ENCODE results near the gene SLAMF8. TPM values are rescaled to one million over a fixed set of nuclear protein-coding genes. Genes with fewer than 3 reads are reported as not detected.

Gene SLAMF8
- polyA plus RNA-seq, 3 donors = 2.6 to 5.7 (median 5.7) TPM

GRCh38 chr1:159790237-159790917 lies 36.3 kb upstream of the SLAMF8 start:
- intact Hi-C loops (cut with micrococcal nuclease) = no loop called here
- Mint-ChIP-seq H3K4me1 (no peaks in the 10 kb centered on the region), H3K27ac (no peak overlapping the region), H3K4me3 (no peak overlapping the region), H3K36me3 (no peaks in the 10 kb centered on the region), H3K9me3 (no peaks in the 10 kb centered on the region), H3K27me3 (ENCODE audit: low read depth in 3 of 3) (peaks cover 0 to 10% (median 5%) of the 10 kb centered on the region in 3 donors)
- WGBS (ENCODE audit: insufficient coverage) = 47% methylated on average over 2 of the region's 2 CpGs
- Histone ChIP-seq H3K36me3 (replicated peaks in 1 of 2; ENCODE audit: control insufficient read depth in 1 of 2, insufficient read depth in 2 of 2, low read length in 2 of 2) (no peaks in the 10 kb centered on the region), H3K27me3 (ENCODE audit: control insufficient read depth in 2 of 2, insufficient read depth in 2 of 2, low read length in 2 of 2) (peaks cover 0 to 8% of the 10 kb centered on the region in 2 donors), H3K9ac (ENCODE audit: insufficient read depth, low read length, poor library complexity, severe bottlenecking) (no peak overlapping the region), H3K79me2 (ENCODE audit: insufficient read depth, low read length) (no peaks in the 10 kb centered on the region), H3K4me3 (replicated peaks in 1 of 3; ENCODE audit: low read depth in 2 of 3, low read length in 3 of 3) (no peak overlapping the region), H3K9me3 (replicated peaks in 1 of 2; ENCODE audit: control insufficient read depth in 1 of 2, insufficient read depth in 1 of 2, low read length in 2 of 2) (no peaks in the 10 kb centered on the region), H2AFZ (ENCODE audit: insufficient read depth, low read depth, low read length, poor library complexity, severe bottlenecking) (no peak overlapping the region), H3K27ac (ENCODE audit: low read depth in 1 of 2, low read length in 2 of 2) (no peak overlapping the region), H3K4me1 (ENCODE audit: control insufficient read depth in 1 of 2, insufficient read depth in 2 of 2, low read length in 2 of 2) (no peaks in the 10 kb centered on the region), H4K20me1 (ENCODE audit: insufficient read depth, low read length) (no peaks in the 10 kb centered on the region), H3K4me2 (replicated peaks; ENCODE audit: extremely low read depth, low read length, poor library complexity, severe bottlenecking) (no peak overlapping the region)
- DNase-seq = peak in 2 of 3 donors; percentile 22 to 24
- TF ChIP-seq CTCF (IDR thresholded peaks at IDR 0.05) = peak; percentile 84

- 50% methylated on average over 3 of the region's 3 CpGs for WGBS (ENCODE audit: insufficient coverage)
- H3K79me2 ChIP-seq (ENCODE audit: insufficient read depth, low read length) = no peaks in the 10 kb centered on the region
- Mint-ChIP-seq H3K4me1 (no peaks in the 10 kb centered on the region), H3K27me3 (ENCODE audit: low read depth in 3 of 3) (peaks cover 0 to 10% (median 5%) of the 10 kb centered on the region in 3 donors), H3K36me3 (no peaks in the 10 kb centered on the region), H3K4me3 (no peak overlapping the region), H3K27ac (no peak overlapping the region), H3K9me3 (no peaks in the 10 kb centered on the region)
- H3K27ac ChIP-seq (ENCODE audit: low read depth in 1 of 2, low read length in 2 of 2) = no peak overlapping the region
- intact Hi-C loops (cut with micrococcal nuclease) = no loop called here
- no peak for DNase-seq
- no peaks in the 10 kb centered on the region for H4K20me1 ChIP-seq (ENCODE audit: insufficient read depth, low read length)
- no peak overlapping the region for H3K4me2 ChIP-seq (replicated peaks; ENCODE audit: extremely low read depth, low read length, poor library complexity, severe bottlenecking)
- no peaks in the 10 kb centered on the region for H3K9me3 ChIP-seq (replicated peaks in 1 of 2; ENCODE audit: control insufficient read depth in 1 of 2, insufficient read depth in 1 of 2, low read length in 2 of 2)
- H3K27me3 ChIP-seq (ENCODE audit: control insufficient read depth in 2 of 2, insufficient read depth in 2 of 2, low read length in 2 of 2) = peaks cover 0 to 11% of the 10 kb centered on the region in 2 donors
- H3K9ac ChIP-seq (ENCODE audit: insufficient read depth, low read length, poor library complexity, severe bottlenecking) = no peak overlapping the region
- H3K4me3 ChIP-seq (replicated peaks in 1 of 3; ENCODE audit: low read depth in 2 of 3, low read length in 3 of 3) = no peak overlapping the region
- TF ChIP-seq CTCF (IDR thresholded peaks at IDR 0.05) = no peak
- H2AFZ ChIP-seq (ENCODE audit: insufficient read depth, low read depth, low read length, poor library complexity, severe bottlenecking) = no peak overlapping the region
- no peaks in the 10 kb centered on the region for H3K4me1 ChIP-seq (ENCODE audit: control insufficient read depth in 1 of 2, insufficient read depth in 2 of 2, low read length in 2 of 2)
- no peaks in the 10 kb centered on the region for H3K36me3 ChIP-seq (replicated peaks in 1 of 2; ENCODE audit: control insufficient read depth in 1 of 2, insufficient read depth in 2 of 2, low read length in 2 of 2)
Observed at GRCh38 chr1:159791031-159791430, 35.6 kb upstream of the SLAMF8 start.

All from CD14-positive monocyte (primary cell).